Bronchial epithelial cell (primary cell): Measurements from ENCODE around the gene ANK2. TPM values are rescaled to one million over a fixed set of nuclear protein-coding genes. Genes with fewer than 3 reads are reported as not detected.
"Not testable (repeated sequence)": the region's sequence is repeated elsewhere in the genome, so short reads cannot be mapped to it uniquely, and the experiment has no call there.

Experiments used
- DNase-seq: peaks from one replicate; pipeline ENCODE4 v3.0.0-alpha.2; 2010; ENCODE audit warnings: low read depth
- FAIRE-seq: peaks from 2 replicates; lab custom pipeline; 2011; peaks lifted over from hg19 to GRCh38; lab: Jason Lieb, UNC
- H3K27me3 ChIP-seq: 2 replicates; pipeline ENCODE4 v1.5.1; 2011; ENCODE audit warnings: low read length; ENCODE audit not compliant: control insufficient read depth, insufficient read depth
- H3K36me3 ChIP-seq: 2 replicates; pipeline ENCODE4 v1.5.1; 2011; ENCODE audit warnings: low read length; ENCODE audit not compliant: control insufficient read depth, insufficient read depth
- H3K4me3 ChIP-seq: 2 replicates; pipeline ENCODE4 v1.5.1; 2011; ENCODE audit warnings: mild to moderate bottlenecking, low read depth, low read length, control low read depth
- CTCF ChIP-seq: IDR thresholded peaks from 2 replicates; pipeline ENCODE4 v1.5.1; 2011; ENCODE audit warnings: mild to moderate bottlenecking, moderate library complexity, low read length, control low read depth, inconsistent platforms; ENCODE audit not compliant: insufficient read depth, severe bottlenecking
- total RNA-seq: library from RNA; depleted of rRNA; stranded (reverse); fragments of >200 nt; gene quantifications from 2 replicates; pipeline ENCODE4 v1.2.1, GENCODE V29; 2014

Gene ANK2
- total RNA-seq, 1 donor from 2014 or later = 2.6 TPM

DNA sequence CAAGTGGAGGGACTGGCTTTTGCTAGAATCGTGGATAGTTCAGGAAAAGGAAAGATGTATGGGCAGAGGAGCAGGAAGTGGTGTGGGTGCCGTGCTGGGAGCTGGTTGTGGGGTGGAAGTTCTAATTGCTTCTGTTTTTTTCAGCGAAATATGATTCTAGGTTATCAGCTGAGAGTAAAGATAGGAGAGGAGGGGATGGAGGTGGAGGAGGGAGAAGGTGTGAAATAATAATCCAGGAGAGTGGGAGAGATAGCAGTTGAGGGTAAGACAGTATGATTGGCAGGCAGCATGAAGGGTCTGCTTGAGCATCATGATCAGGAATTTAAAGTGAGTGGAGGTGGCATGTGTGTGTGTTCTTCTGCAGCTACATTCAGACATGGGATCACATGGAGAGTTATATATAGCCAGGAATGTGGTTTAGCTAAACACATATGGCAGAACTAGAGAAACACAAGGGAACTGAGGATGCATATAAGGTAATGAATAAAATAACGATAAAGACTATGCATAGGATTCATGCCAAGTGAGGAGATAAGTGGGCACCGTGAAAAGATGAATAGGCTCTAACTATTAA, 133.7 kb downstream of the ANK2 start:
- no peaks in the 10 kb centered on the region for H3K36me3 ChIP-seq
- DNase-seq (no peak), FAIRE-seq (no peak)
- no peak for TF ChIP-seq CTCF
- H3K27me3 ChIP-seq = no peaks in the 10 kb centered on the region
- H3K4me3 ChIP-seq = no peak overlapping the region

GRCh38 chr4:113186220-113186619, 136.8 kb downstream of the ANK2 start:
- H3K27me3 ChIP-seq, DNase-seq, H3K4me3 ChIP-seq, FAIRE-seq, H3K36me3 ChIP-seq: not testable (repeated sequence)

DNA sequence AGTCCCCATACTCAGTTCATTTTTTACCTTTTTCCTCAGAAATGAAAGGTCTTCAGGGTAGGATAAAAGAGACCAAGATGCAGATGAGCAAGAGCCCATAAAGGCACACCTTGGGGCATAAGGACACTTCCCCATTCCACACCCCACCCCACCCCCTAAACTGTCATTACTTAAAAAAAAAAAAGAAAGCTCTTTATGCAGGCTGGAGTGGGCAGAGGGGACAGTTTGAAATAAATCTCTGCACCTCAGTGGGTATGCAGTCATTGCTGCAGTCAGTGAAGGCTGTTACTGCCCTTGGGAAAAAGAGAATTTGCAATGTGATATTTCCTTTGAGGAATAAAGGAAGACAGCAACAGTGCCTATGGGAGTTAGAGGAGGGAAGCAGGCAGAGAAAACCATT, 137.5 kb downstream of the ANK2 start:
- DNase-seq = no peak
- TF ChIP-seq CTCF = no peak

DNA sequence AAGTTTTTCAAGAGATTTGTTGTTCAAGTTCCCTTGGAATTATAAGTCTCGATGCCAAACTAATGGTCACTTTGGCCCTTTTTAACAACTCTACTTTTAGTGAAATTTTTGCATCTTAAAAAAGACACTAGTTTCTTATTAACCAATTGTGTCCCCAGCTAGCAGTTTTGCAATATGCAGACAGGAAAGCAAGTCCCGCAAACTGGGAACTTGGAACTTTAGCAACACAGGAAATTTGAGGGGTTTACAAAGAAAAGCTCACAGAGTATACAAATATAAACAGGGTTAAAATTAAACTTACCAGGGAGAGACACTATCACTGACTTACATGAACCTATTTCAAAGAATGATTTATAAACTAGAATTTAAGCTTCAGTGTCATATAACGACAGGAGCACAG, 137.9 kb downstream of the ANK2 start:
- DNase-seq (no peak), FAIRE-seq (no peak)
- Histone ChIP-seq H3K36me3 (no peaks in the 10 kb centered on the region), H3K27me3 (no peaks in the 10 kb centered on the region), H3K4me3 (no peak overlapping the region)
- no peak for TF ChIP-seq CTCF

More for the DNA sequence above, 137.5 kb downstream of the ANK2 start:
- H3K36me3 ChIP-seq = no peaks in the 10 kb centered on the region
- FAIRE-seq = no peak
- no peaks in the 10 kb centered on the region for H3K27me3 ChIP-seq
- no peak overlapping the region for H3K4me3 ChIP-seq

GRCh38 chr4:113189546-113189945, 140.1 kb downstream of the ANK2 start:
- TF ChIP-seq CTCF = no peak
- no peak for DNase-seq
- Histone ChIP-seq H3K4me3 (no peak overlapping the region), H3K36me3 (no peaks in the 10 kb centered on the region), H3K27me3 (no peaks in the 10 kb centered on the region)
- no peak for FAIRE-seq

GRCh38 chr4:113209153-113209552, 159.7 kb downstream of the ANK2 start:
- DNase-seq (no peak), FAIRE-seq (no peak)
- no peaks in the 10 kb centered on the region for H3K36me3 ChIP-seq
- no peak for TF ChIP-seq CTCF
- H3K4me3 ChIP-seq = no peak overlapping the region
- no peaks in the 10 kb centered on the region for H3K27me3 ChIP-seq
